NT2/D1 (cell line): ENCODE measurements around the gene CIAO3.

ENCODE experiments used
- DNase-seq: peaks from one replicate; pipeline ENCODE4 v3.0.0-alpha.2; 2011; ENCODE audit warnings: low read depth, low spot score
- H3K27me3 ChIP-seq: 2 replicates; pipeline ENCODE4 v1.6.0; 2011; ENCODE audit warnings: mild to moderate bottlenecking; ENCODE audit not compliant: insufficient read length, insufficient read depth
- H3K36me3 ChIP-seq: 2 replicates; pipeline ENCODE4 v1.6.1; 2011; ENCODE audit warnings: mild to moderate bottlenecking, low read length, mixed read lengths; ENCODE audit not compliant: insufficient read depth, insufficient read length
- H3K4me1 ChIP-seq: 2 replicates; pipeline ENCODE4 v1.5.1; 2011; ENCODE audit not compliant: insufficient read depth, insufficient read length
- H3K4me3 ChIP-seq: 2 replicates; pipeline ENCODE4 v1.5.1; 2011; ENCODE audit warnings: low read depth; ENCODE audit not compliant: insufficient read length
- H3K9ac ChIP-seq: 2 replicates; pipeline ENCODE4 v1.6.0; 2011; ENCODE audit warnings: low read depth; ENCODE audit not compliant: insufficient read length
- H3K9me3 ChIP-seq: 2 replicates; pipeline ENCODE4 v1.5.1; 2011; ENCODE audit warnings: mild to moderate bottlenecking, low read length; ENCODE audit not compliant: insufficient read depth
- SUZ12 ChIP-seq: IDR thresholded peaks from 2 replicates; pipeline ENCODE4 v1.6.1; 2011; ENCODE audit not compliant: insufficient read length, insufficient read depth; ENCODE audit errors: extremely low read depth
- YY1 ChIP-seq: IDR thresholded peaks from 2 replicates; pipeline ENCODE4 v1.6.1; 2011; ENCODE audit not compliant: insufficient read length, insufficient read depth
- ZNF274 ChIP-seq: IDR thresholded peaks from 2 replicates; pipeline ENCODE4 v1.6.1; 2011; ENCODE audit warnings: mild to moderate bottlenecking, low read depth, low read length

Gene CIAO3

GRCh38 chr16:681746-682427, 58.9 kb downstream of the CIAO3 start:
- TF ChIP-seq YY1 (no peak), SUZ12 (no peak), ZNF274 (no peak)
- peak overlapping the region; percentile 98 for H3K9ac ChIP-seq
- peaks cover 52% of the 10 kb centered on the region for H3K36me3 ChIP-seq
- peaks cover 27% of the 10 kb centered on the region for H3K4me1 ChIP-seq
- no peaks in the 10 kb centered on the region for H3K27me3 ChIP-seq
- H3K9me3 ChIP-seq, result no peaks in the 10 kb centered on the region
- peak overlapping the region; percentile 93 for H3K4me3 ChIP-seq
- no peak for DNase-seq

GRCh38 chr16:680967-681745, 59.6 kb downstream of the CIAO3 start:
- peaks cover 6% of the 10 kb centered on the region for H3K27me3 ChIP-seq
- H3K9me3 ChIP-seq, result no peaks in the 10 kb centered on the region
- peaks cover 23% of the 10 kb centered on the region for H3K4me1 ChIP-seq
- H3K9ac ChIP-seq, result peak overlapping the region; percentile 98
- H3K4me3 ChIP-seq, result peak overlapping the region; percentile 93
- no peak for DNase-seq
- TF ChIP-seq SUZ12, result no peak
- no peak for TF ChIP-seq YY1
- no peak for TF ChIP-seq ZNF274
- peaks cover 44% of the 10 kb centered on the region for H3K36me3 ChIP-seq

GRCh38 chr16:680625-680945, 60.2 kb downstream of the CIAO3 start:
- no peaks in the 10 kb centered on the region for H3K9me3 ChIP-seq
- TF ChIP-seq YY1 (no peak), SUZ12 (no peak), ZNF274 (no peak)
- peak overlapping the region; percentile 98 for H3K9ac ChIP-seq
- DNase-seq, result no peak
- H3K4me1 ChIP-seq, result peaks cover 27% of the 10 kb centered on the region
- peak overlapping the region; percentile 93 for H3K4me3 ChIP-seq
- peaks cover 38% of the 10 kb centered on the region for H3K36me3 ChIP-seq
- H3K27me3 ChIP-seq, result peaks cover 11% of the 10 kb centered on the region

DNA sequence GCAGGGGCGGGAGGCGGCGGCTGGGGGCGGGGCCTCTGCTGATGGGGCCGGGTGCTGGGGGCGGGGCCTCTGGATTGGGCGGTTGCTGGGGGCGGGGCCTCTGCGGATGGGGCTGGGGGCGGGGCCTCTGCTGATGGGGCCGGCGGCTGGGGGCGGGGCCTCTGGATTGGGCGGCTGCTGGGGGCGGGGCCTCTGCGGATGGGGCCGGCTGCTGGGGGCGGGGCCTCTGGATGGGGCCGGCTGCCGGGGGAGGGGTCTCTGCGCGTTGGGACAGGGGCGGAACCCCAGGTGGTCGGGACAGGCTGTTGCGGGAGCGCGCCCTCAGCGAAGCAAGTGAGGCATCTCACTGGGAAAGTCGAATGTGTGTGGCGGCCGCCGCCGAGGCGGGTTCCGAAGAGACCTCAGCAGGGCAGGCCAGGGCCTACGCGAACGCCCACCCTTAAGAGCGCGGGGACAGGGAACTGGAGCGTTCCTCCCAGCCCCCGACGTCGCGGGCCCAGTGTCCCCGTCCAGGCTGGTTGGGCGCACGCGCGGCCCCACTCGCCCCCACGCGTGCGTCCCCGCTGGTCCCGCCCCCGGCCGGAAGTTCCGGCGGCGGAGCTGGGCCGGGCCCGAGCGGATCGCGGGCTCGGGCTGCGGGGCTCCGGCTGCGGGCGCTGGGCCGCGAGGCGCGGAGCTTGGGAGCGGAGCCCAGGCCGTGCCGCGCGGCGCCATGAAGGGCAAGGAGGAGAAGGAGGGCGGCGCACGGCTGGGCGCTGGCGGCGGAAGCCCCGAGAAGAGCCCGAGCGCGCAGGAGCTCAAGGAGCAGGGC, 60.8 kb downstream of the CIAO3 start, which contains the start of gene STUB1:
Gene STUB1 (plus strand): TSS at position 597 of the 811 bp plus-strand sequence. CDS start 116 bp downstream, at position 713.
- DNase-seq, result peak; percentile 78
- Histone ChIP-seq H3K9ac (peak within 1 kb of the TSS; percentile 98), H3K27me3 (peaks cover 11% of the 10 kb centered on the region), H3K4me3 (peak within 1 kb of the TSS; percentile 93), H3K4me1 (peaks cover 33% of the 10 kb centered on the region), H3K36me3 (peaks cover 33% of the 10 kb centered on the region), H3K9me3 (no peaks in the 10 kb centered on the region)
- TF ChIP-seq YY1, result no peak
- no peak for TF ChIP-seq ZNF274
- no peak for TF ChIP-seq SUZ12
